ENCODE data around the gene CD6.

CD6 gene

GRCh38 chr11:61033417-61033816 lies 61.9 kb downstream of the CD6 start:
- no peak for DNase-seq

GRCh38 chr11:61034111-61034510 lies 62.6 kb downstream of the CD6 start:
- no peak for DNase-seq

GRCh38 chr11:61034704-61035525 lies 63.4 kb downstream of the CD6 start:
- no peak for DNase-seq

GRCh38 chr11:61035526-61035835 lies 64.0 kb downstream of the CD6 start:
- no peak for DNase-seq

GRCh38 chr11:61037441-61038093 lies 66.1 kb downstream of the CD6 start:
- DNase-seq = no peak

- no peak for DNase-seq
Observed at GRCh38 chr11:61039916-61040315, 68.4 kb downstream of the CD6 start.

- peak; percentile 77 for DNase-seq
Observed at GRCh38 chr11:61041755-61042518, 70.5 kb downstream of the CD6 start.

GRCh38 chr11:61042537-61042936 lies 71.1 kb downstream of the CD6 start:
- DNase-seq = no peak

- no peak for DNase-seq
Observed at GRCh38 chr11:61042961-61043540, 71.6 kb downstream of the CD6 start.

- no peak for DNase-seq
Observed at GRCh38 chr11:61045271-61045670, 73.8 kb downstream of the CD6 start.

- DNase-seq = no peak
Observed at GRCh38 chr11:61046833-61047232, 75.4 kb downstream of the CD6 start.

- no peak for DNase-seq
Observed at GRCh38 chr11:61048368-61049062, 77.0 kb downstream of the CD6 start.

- no peak for DNase-seq
Observed at GRCh38 chr11:61049063-61049377, 77.5 kb downstream of the CD6 start.

- DNase-seq = no peak
Observed at GRCh38 chr11:61049859-61050258, 78.4 kb downstream of the CD6 start.

GRCh38 chr11:61052182-61052972 lies 80.9 kb downstream of the CD6 start:
- no peak for DNase-seq

GRCh38 chr11:61053191-61053590 lies 81.7 kb downstream of the CD6 start:
- DNase-seq = no peak

GRCh38 chr11:61054513-61054912 lies 83.0 kb downstream of the CD6 start:
- no peak for DNase-seq

GRCh38 chr11:61054927-61055562 lies 83.6 kb downstream of the CD6 start:
- DNase-seq = no peak

GRCh38 chr11:61055776-61056175 lies 84.3 kb downstream of the CD6 start:
- no peak for DNase-seq

- DNase-seq = no peak
Observed at GRCh38 chr11:61056571-61056970, 85.1 kb downstream of the CD6 start.

- DNase-seq = no peak
Observed at GRCh38 chr11:61056981-61057380, 85.5 kb downstream of the CD6 start.

- DNase-seq = no peak
Observed at GRCh38 chr11:61057615-61058014, 86.1 kb downstream of the CD6 start.

Data from stimulated activated CD4-positive, alpha-beta T cell treated with anti-CD3 and anti-CD28 coated beads, Interleukin-4, amount 100 ng/mL, for 1 hour (primary cell).